Measurements from ENCODE around the gene ARMS2.

DNA sequence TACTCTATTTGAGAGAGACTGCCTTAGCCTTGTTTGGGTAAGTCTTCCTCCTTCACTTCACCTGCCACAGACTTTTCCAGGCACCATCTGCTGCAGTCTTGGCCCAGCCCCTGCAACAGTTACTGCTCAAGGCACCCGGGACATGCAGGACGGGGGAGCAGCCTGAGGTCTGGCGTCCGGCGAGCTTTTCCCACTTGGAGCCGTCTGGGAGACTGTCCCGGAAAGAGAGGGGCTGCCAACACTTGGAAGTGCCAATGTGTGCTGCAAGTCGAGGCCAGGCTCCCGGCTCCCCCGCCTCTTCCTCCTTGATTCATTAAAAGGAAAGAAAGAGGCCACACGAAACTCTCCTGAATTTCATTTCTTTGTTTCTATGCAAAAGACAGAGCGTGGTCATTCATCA, 20.6 kb downstream of the ARMS2 start:
- TF ChIP-seq CTCF (conservative IDR thresholded peaks at IDR 0.05) (no peak), ZFX (IDR thresholded peaks at IDR 0.05) (no peak)
